A673 (cell line): ENCODE results near the gene MILR1. TPM values are rescaled to one million over a fixed set of nuclear protein-coding genes. Genes with fewer than 3 reads are reported as not detected.
"Not testable (repeated sequence)": the region's sequence is repeated elsewhere in the genome, so short reads cannot be mapped to it uniquely, and the experiment has no call there.

Experiments used
- BruUV-seq: library from RNA; stranded (reverse); fragments of 400-500 nt; replicated peaks from 2 replicates; lab custom pipeline; 2021; lab: Mats Ljungman, UMichigan
- CTCF ChIA-PET: fragments of 300-600 bp; sonication (Branson Sonifier 250); formaldehyde crosslinking; loops from one replicate; lab custom pipeline; 2022; ENCODE audit warnings: antibody characterized with exemption; lab: Charles Lee
- POLR2A ChIA-PET: fragments of 300-600 bp; sonication (Branson Sonifier 250); formaldehyde crosslinking; loops from one replicate; lab custom pipeline; 2022; ENCODE audit warnings: antibody characterized with exemption; ENCODE audit not compliant: low non-redundant PET; lab: Charles Lee
- DNase-seq: peaks from one replicate; pipeline ENCODE4 v3.0.0-alpha.2; 2015; ENCODE audit warnings: low spot score
- H3K27ac ChIP-seq: fragments of 200-600 bp; sonication (generic); 2 replicates; pipeline ENCODE4 v1.5.1; 2016; ENCODE audit warnings: mixed run types, low read depth, mild to moderate bottlenecking, mixed read lengths, antibody characterized with exemption, low read length; ENCODE audit not compliant: poor library complexity, severe bottlenecking
- H3K27me3 ChIP-seq: fragments of 200-600 bp; sonication (generic); replicated peaks from 2 replicates; pipeline ENCODE4 v1.6.1; 2017; ENCODE audit warnings: mixed run types, low read depth, mild to moderate bottlenecking, mixed read lengths, antibody characterized with exemption, low read length; ENCODE audit not compliant: insufficient read depth, poor library complexity
- H3K36me3 ChIP-seq: fragments of 200-600 bp; sonication (generic); 2 replicates; pipeline ENCODE4 v1.6.1; 2016; ENCODE audit warnings: mixed run types, mild to moderate bottlenecking, mixed read lengths, antibody characterized with exemption, low read length; ENCODE audit not compliant: insufficient read depth, poor library complexity, severe bottlenecking
- H3K4me1 ChIP-seq: fragments of 200-600 bp; sonication (generic); 2 replicates; pipeline ENCODE4 v1.6.1; 2017; ENCODE audit warnings: mixed run types, mild to moderate bottlenecking, mixed read lengths, antibody characterized with exemption, low read length; ENCODE audit not compliant: insufficient read depth, poor library complexity, severe bottlenecking
- H3K4me3 ChIP-seq: fragments of 200-600 bp; sonication (generic); 2 replicates; pipeline ENCODE4 v1.5.1; 2016; ENCODE audit warnings: low read depth, mixed run types, mild to moderate bottlenecking, mixed read lengths, low read length; ENCODE audit not compliant: poor library complexity, severe bottlenecking
- H3K9me3 ChIP-seq: fragments of 200-600 bp; sonication (generic); 2 replicates; pipeline ENCODE4 v1.6.1; 2016; ENCODE audit warnings: mixed run types, low read depth, mild to moderate bottlenecking, mixed read lengths, antibody characterized with exemption, low read length; ENCODE audit not compliant: poor library complexity, severe bottlenecking
- EZH2 ChIP-seq: fragments of 200-600 bp; sonication (generic); IDR thresholded peaks from 2 replicates; pipeline ENCODE4 v1.6.1; 2017; ENCODE audit warnings: borderline replicate concordance, low read depth, mild to moderate bottlenecking, mixed read lengths, antibody characterized with exemption, low read length; ENCODE audit not compliant: poor library complexity, severe bottlenecking
- intact Hi-C: fragments of 100-400 bp; cut with micrococcal nuclease; formaldehyde crosslinking; loops from one replicate; pipeline ENCODE4 v1.10.0; 2022; ENCODE audit not compliant: unreplicated experiment
- total RNA-seq: library from RNA; stranded (reverse); gene quantifications from 2 replicates; pipeline ENCODE4 v1.2.3, GENCODE V29; 2021
- TF ChIP-seq, protein P1 (sequence below): fragments of 300-800, 200-600 bp; sonication (generic); conservative IDR thresholded peaks from 2 replicates; pipeline ENCODE4 v1.5.1; 2017; ENCODE audit warnings: low read depth, mild to moderate bottlenecking, antibody characterized with exemption, low read length, moderate library complexity, mixed read lengths

MILR1 gene
- total RNA-seq, 1 experiment from 2014 or later: not detected

DNA sequence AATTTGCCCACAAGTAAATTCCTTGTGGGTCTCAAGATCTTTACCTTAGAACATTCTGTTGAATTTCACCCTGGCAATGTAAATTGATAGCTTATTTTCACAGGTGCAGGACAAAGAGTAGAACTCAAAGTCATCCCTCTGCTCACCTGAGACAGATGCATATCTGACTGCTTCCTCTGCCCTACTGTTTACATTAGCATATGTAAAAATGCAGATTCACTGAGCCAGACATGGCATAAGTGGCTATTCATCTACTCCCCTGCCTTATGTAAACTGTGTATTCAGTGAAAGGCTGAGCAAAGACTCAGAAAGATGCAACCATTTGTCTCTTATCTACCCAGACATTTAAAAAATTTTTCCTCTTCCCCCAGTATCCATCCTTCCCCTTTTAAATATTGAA is 22.3 kb upstream of the MILR1 start:
- ChIA-PET POLR2A (no interaction called here), CTCF (no interaction called here)

DNA sequence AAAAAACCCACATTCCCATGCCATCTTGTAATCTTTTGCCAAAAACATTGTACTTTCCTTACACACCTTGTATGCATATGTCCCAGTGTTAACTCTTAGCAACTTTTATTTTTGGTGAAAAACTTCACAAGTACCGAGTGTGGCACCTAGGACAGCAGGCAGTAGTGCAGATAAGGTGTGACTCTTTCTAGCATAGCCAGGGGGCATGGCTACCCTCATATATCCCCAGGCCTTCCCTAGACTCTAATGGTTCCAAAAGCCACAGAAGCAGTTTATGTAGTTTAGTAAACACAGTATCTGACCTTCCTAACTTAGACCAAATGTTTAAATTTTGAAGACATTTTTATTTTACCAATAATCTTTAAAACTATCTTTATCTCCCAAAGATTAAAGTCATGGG is 20.5 kb upstream of the MILR1 start:
- Histone ChIP-seq H3K4me3 (no peak overlapping the region), H3K9me3 (no peaks in the 10 kb centered on the region), H3K4me1 (peaks cover 6% of the 10 kb centered on the region), H3K27me3 (no peaks in the 10 kb centered on the region), H3K27ac (no peak overlapping the region), H3K36me3 (no peaks in the 10 kb centered on the region)
- DNase-seq: no peak
- intact Hi-C loops: loop anchor here (10.0 kb wide), 2 partner anchors 506 to 776 kb away; no protein-coding TSS in a partner anchor
- no TSS peak for BruUV-seq
- TF ChIP-seq EZH2: no peak
- TF ChIP-seq, protein P1, sequence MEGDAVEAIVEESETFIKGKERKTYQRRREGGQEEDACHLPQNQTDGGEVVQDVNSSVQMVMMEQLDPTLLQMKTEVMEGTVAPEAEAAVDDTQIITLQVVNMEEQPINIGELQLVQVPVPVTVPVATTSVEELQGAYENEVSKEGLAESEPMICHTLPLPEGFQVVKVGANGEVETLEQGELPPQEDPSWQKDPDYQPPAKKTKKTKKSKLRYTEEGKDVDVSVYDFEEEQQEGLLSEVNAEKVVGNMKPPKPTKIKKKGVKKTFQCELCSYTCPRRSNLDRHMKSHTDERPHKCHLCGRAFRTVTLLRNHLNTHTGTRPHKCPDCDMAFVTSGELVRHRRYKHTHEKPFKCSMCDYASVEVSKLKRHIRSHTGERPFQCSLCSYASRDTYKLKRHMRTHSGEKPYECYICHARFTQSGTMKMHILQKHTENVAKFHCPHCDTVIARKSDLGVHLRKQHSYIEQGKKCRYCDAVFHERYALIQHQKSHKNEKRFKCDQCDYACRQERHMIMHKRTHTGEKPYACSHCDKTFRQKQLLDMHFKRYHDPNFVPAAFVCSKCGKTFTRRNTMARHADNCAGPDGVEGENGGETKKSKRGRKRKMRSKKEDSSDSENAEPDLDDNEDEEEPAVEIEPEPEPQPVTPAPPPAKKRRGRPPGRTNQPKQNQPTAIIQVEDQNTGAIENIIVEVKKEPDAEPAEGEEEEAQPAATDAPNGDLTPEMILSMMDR: no peak
- ChIA-PET POLR2A (no interaction called here), CTCF (interaction anchor here (0.7 kb wide), 1 partner anchor 464 kb away, joined by 14 read pairs; no protein-coding TSS in a partner anchor)

More for the DNA sequence above, 22.3 kb upstream of the MILR1 start:
- H3K27me3 ChIP-seq: no peaks in the 10 kb centered on the region
- no TSS peak for BruUV-seq
- H3K4me3 ChIP-seq: no peak overlapping the region
- peaks cover 6% of the 10 kb centered on the region for H3K4me1 ChIP-seq
- H3K36me3 ChIP-seq: no peaks in the 10 kb centered on the region
- intact Hi-C loops: loop anchor here (10.0 kb wide), 2 partner anchors 508 to 778 kb away; no protein-coding TSS in a partner anchor
- DNase-seq: no peak
- no peaks in the 10 kb centered on the region for H3K9me3 ChIP-seq
- TF ChIP-seq, protein P1: no peak
- TF ChIP-seq EZH2: no peak
- H3K27ac ChIP-seq: no peak overlapping the region

DNA sequence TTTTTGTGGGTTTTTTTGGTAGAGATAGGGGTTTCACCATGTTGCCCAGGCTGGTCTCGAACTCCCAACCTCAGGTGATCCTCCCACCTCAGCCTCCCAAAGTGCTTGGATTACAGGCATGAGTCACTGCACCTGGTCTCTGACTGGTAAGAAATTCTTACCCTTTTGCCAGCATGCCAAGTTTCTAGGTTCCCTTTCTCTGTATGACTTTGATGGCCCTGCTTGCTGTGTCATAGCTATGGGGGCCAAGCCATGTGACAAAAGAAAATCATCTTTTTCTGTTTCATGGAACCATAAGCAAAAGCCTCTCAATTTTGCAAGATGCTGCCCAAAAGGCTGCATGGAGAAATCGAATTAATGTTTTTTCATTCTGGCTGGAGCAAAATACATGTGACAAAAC is 18.9 kb upstream of the MILR1 start:
- POLR2A ChIA-PET, CTCF ChIA-PET: not testable (repeated sequence)

DNA sequence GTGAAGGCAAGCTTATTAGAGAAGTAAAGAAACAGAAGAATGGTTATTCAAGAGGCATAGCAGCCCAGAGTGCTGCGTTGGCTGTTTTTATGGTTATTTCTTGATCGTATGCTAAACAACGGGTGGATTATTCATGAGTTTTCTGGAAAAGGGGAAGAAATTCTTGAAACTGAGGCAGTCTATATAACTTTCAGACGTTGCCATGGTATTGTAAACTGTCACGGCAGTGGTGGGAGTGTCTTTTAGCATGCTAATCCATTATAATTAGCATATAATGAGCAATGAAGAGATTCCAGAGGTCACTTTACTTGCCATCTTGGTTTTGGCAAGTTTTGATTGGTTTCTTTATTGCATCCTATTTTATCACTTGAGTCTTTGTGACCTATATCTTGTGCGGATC is 17.4 kb upstream of the MILR1 start:
- intact Hi-C loops: no loop called here
- H3K27me3 ChIP-seq: no peaks in the 10 kb centered on the region
- no peaks in the 10 kb centered on the region for H3K4me1 ChIP-seq
- ChIA-PET CTCF (no interaction called here), POLR2A (no interaction called here)
- no peaks in the 10 kb centered on the region for H3K36me3 ChIP-seq
- H3K4me3 ChIP-seq: no peak overlapping the region
- no peaks in the 10 kb centered on the region for H3K9me3 ChIP-seq
- BruUV-seq: no TSS peak
- TF ChIP-seq, protein P1: no peak
- TF ChIP-seq EZH2: no peak
- H3K27ac ChIP-seq: no peak overlapping the region
- no peak for DNase-seq

More for the DNA sequence above, 18.9 kb upstream of the MILR1 start:
- DNase-seq, intact Hi-C loops, BruUV-seq, H3K27ac ChIP-seq, H3K4me1 ChIP-seq, H3K4me3 ChIP-seq, H3K9me3 ChIP-seq, H3K36me3 ChIP-seq, H3K27me3 ChIP-seq: not testable (repeated sequence)
